Upper lobe of left lung (tissue), 4 donors: ENCODE measurements around the gene BAD.

Experiments used
- CTCF ChIP-seq, 6 experiments: fragments of 450-650 bp in 4 of 6; fragments of 200-600 bp in 2 of 6; sonication (generic) in 2 of 6; IDR thresholded peaks; one replicate each; pipeline ENCODE4 v1.5.1; 2016 to 2019; ENCODE audit warnings: antibody characterized with exemption in 6 of 6
- EP300 ChIP-seq, 4 donors: sonication (generic); formaldehyde crosslinking; IDR thresholded peaks; one replicate each; pipeline ENCODE4 v1.5.1; 2017; ENCODE audit warnings: antibody characterized with exemption in 4 of 4, control low read depth in 2 of 4
- POLR2AphosphoS5 ChIP-seq, 2 donors: sonication (generic); formaldehyde crosslinking; IDR thresholded peaks; one replicate each; pipeline ENCODE4 v1.5.1; 2017; ENCODE audit warnings: antibody characterized with exemption in 2 of 2

GRCh38 chr11:64314805-64315561 is 30.5 kb upstream of the BAD start:
- no peak for TF ChIP-seq POLR2AphosphoS5 (IDR thresholded peaks at IDR 0.05)
- TF ChIP-seq EP300 (IDR thresholded peaks at IDR 0.05), result no peak
- TF ChIP-seq CTCF (IDR thresholded peaks at IDR 0.05), result no peak
